SK-N-SH treated with all-trans-retinoic acid at 6 μM for 48 hours (cell line): ENCODE data around the gene TICAM1.

Source experiments
- ATAC-seq: fragments of 200-7000 bp; cut with Tn5 transposase; 3 replicates; pipeline ENCODE4 v1.9.1; 2020; ENCODE audit warnings: mild to moderate bottlenecking, moderate library complexity
- BACH2 ChIP-seq: fragments of 250-450 bp; sonication (Bioruptor Pico); IDR thresholded peaks from 2 replicates; pipeline ENCODE4 v1.9.0; 2021; ENCODE audit warnings: mild to moderate bottlenecking, borderline replicate concordance
- CSDC2 ChIP-seq: fragments of 250-450 bp; sonication (Bioruptor Pico); IDR thresholded peaks from 2 replicates; pipeline ENCODE4 v1.5.0; 2020; ENCODE audit warnings: mild to moderate bottlenecking, moderate library complexity
- CSRNP3 ChIP-seq: fragments of 250-450 bp; sonication (Bioruptor Pico); IDR thresholded peaks from 2 replicates; pipeline ENCODE4 v1.5.1; 2021; ENCODE audit warnings: mild to moderate bottlenecking, moderate library complexity
- ESRRG ChIP-seq: fragments of 250-450 bp; sonication (Bioruptor Pico); IDR thresholded peaks from 2 replicates; pipeline ENCODE4 v1.6.1; 2021; ENCODE audit warnings: mild to moderate bottlenecking
- GLIS3 ChIP-seq: fragments of 250-450 bp; sonication (Bioruptor Pico); IDR thresholded peaks from 2 replicates; pipeline ENCODE4 v1.5.0; 2020; ENCODE audit warnings: mild to moderate bottlenecking, moderate library complexity
- ISL1 ChIP-seq: fragments of 250-450 bp; sonication (Bioruptor Pico); IDR thresholded peaks from 2 replicates; pipeline ENCODE4 v2.1.2; 2022; ENCODE audit warnings: mild to moderate bottlenecking, moderate library complexity
- OSR1 ChIP-seq: fragments of 250-450 bp; sonication (Bioruptor Pico); IDR thresholded peaks from 2 replicates; pipeline ENCODE4 v1.8.0; 2022; ENCODE audit warnings: moderate library complexity, mild to moderate bottlenecking, inconsistent platforms
- PPARA ChIP-seq: fragments of 250-450 bp; sonication (Bioruptor Pico); IDR thresholded peaks from 2 replicates; pipeline ENCODE4 v1.5.0; 2020; ENCODE audit warnings: mild to moderate bottlenecking, borderline replicate concordance
- TCF4 ChIP-seq: fragments of 250-450 bp; sonication (Bioruptor Pico); IDR thresholded peaks from 2 replicates; pipeline ENCODE4 v1.8.0; 2021; ENCODE audit warnings: mild to moderate bottlenecking, moderate library complexity, borderline replicate concordance
- TOX ChIP-seq: fragments of 250-450 bp; sonication (Bioruptor Pico); IDR thresholded peaks from 2 replicates; pipeline ENCODE4 v1.8.0; 2021; ENCODE audit warnings: mild to moderate bottlenecking, moderate library complexity, borderline replicate concordance
- TSHZ2 ChIP-seq: fragments of 250-450 bp; sonication (Bioruptor Pico); IDR thresholded peaks from 2 replicates; pipeline ENCODE4 v1.5.0; 2020; ENCODE audit warnings: mild to moderate bottlenecking, moderate library complexity
- ZC3H10 ChIP-seq: fragments of 250-450 bp; sonication (Bioruptor Pico); IDR thresholded peaks from 2 replicates; pipeline ENCODE4 v1.5.1; 2021; ENCODE audit warnings: mild to moderate bottlenecking, moderate library complexity
- ZFP3 ChIP-seq: fragments of 250-450 bp; sonication (Bioruptor Pico); IDR thresholded peaks from 2 replicates; pipeline ENCODE4 v1.5.0; 2020; ENCODE audit warnings: mild to moderate bottlenecking, moderate library complexity
- ZFP30 ChIP-seq: fragments of 450-650 bp; formaldehyde crosslinking; IDR thresholded peaks from 2 replicates; pipeline ENCODE4 v1.5.0; 2022; ENCODE audit warnings: mild to moderate bottlenecking, moderate library complexity
- ZNF565 ChIP-seq: fragments of 450-650 bp; formaldehyde crosslinking; conservative IDR thresholded peaks from 2 replicates; pipeline ENCODE4 v1.5.0; 2020; ENCODE audit warnings: low read depth, mild to moderate bottlenecking, moderate library complexity
- ZNF8 ChIP-seq: fragments of 450-650 bp; formaldehyde crosslinking; IDR thresholded peaks from 2 replicates; pipeline ENCODE4 v1.5.0; 2020; ENCODE audit warnings: mild to moderate bottlenecking, moderate library complexity
- TF ChIP-seq, protein P1 (sequence below): fragments of 250-450 bp; sonication (Bioruptor Pico); IDR thresholded peaks from 2 replicates; pipeline ENCODE4 v1.8.0; 2020; ENCODE audit warnings: mild to moderate bottlenecking, moderate library complexity, borderline replicate concordance
- TF ChIP-seq, protein P2 (sequence below): fragments of 250-450 bp; sonication (Bioruptor Pico); IDR thresholded peaks from 2 replicates; pipeline ENCODE4 v1.5.1; 2020; ENCODE audit warnings: low read depth, mild to moderate bottlenecking, moderate library complexity
- TF ChIP-seq, protein P3 (sequence below): fragments of 250-450 bp; sonication (Bioruptor Pico); IDR thresholded peaks from 2 replicates; pipeline ENCODE4 v1.8.0; 2021; ENCODE audit warnings: low read depth, mild to moderate bottlenecking, moderate library complexity, borderline replicate concordance

The TICAM1 gene

GRCh38 chr19:4821265-4821664 lies 10.2 kb downstream of the TICAM1 start:
- TF ChIP-seq, protein P1, sequence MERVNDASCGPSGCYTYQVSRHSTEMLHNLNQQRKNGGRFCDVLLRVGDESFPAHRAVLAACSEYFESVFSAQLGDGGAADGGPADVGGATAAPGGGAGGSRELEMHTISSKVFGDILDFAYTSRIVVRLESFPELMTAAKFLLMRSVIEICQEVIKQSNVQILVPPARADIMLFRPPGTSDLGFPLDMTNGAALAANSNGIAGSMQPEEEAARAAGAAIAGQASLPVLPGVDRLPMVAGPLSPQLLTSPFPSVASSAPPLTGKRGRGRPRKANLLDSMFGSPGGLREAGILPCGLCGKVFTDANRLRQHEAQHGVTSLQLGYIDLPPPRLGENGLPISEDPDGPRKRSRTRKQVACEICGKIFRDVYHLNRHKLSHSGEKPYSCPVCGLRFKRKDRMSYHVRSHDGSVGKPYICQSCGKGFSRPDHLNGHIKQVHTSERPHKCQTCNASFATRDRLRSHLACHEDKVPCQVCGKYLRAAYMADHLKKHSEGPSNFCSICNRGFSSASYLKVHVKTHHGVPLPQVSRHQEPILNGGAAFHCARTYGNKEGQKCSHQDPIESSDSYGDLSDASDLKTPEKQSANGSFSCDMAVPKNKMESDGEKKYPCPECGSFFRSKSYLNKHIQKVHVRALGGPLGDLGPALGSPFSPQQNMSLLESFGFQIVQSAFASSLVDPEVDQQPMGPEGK (CRISPR knock-in tag) = no peak
- no peak for TF ChIP-seq ZNF8 (CRISPR knock-in tag)
- TF ChIP-seq, protein P2, sequence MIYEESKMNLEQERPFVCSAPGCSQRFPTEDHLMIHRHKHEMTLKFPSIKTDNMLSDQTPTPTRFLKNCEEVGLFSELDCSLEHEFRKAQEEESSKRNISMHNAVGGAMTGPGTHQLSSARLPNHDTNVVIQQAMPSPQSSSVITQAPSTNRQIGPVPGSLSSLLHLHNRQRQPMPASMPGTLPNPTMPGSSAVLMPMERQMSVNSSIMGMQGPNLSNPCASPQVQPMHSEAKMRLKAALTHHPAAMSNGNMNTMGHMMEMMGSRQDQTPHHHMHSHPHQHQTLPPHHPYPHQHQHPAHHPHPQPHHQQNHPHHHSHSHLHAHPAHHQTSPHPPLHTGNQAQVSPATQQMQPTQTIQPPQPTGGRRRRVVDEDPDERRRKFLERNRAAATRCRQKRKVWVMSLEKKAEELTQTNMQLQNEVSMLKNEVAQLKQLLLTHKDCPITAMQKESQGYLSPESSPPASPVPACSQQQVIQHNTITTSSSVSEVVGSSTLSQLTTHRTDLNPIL (CRISPR knock-in tag) = no peak
- no peak for TF ChIP-seq TOX (CRISPR knock-in tag)
- ATAC-seq = no peak

GRCh38 chr19:4817467-4818277 lies 13.8 kb downstream of the TICAM1 start:
- ATAC-seq = no peak
- TF ChIP-seq BACH2 (CRISPR knock-in tag) (no peak), ZFP3 (CRISPR knock-in tag) (no peak), ZC3H10 (CRISPR knock-in tag) (no peak), CSRNP3 (no peak), PPARA (CRISPR knock-in tag) (no peak), CSDC2 (CRISPR knock-in tag) (no peak), TCF4 (no peak), GLIS3 (CRISPR knock-in tag) (no peak), ZFP30 (CRISPR knock-in tag) (no peak), ZNF565 (CRISPR knock-in tag) (no peak), TOX (CRISPR knock-in tag) (no peak), OSR1 (CRISPR knock-in tag) (no peak), TSHZ2 (CRISPR knock-in tag) (no peak), ESRRG (CRISPR knock-in tag) (no peak)
- TF ChIP-seq, protein P3, sequence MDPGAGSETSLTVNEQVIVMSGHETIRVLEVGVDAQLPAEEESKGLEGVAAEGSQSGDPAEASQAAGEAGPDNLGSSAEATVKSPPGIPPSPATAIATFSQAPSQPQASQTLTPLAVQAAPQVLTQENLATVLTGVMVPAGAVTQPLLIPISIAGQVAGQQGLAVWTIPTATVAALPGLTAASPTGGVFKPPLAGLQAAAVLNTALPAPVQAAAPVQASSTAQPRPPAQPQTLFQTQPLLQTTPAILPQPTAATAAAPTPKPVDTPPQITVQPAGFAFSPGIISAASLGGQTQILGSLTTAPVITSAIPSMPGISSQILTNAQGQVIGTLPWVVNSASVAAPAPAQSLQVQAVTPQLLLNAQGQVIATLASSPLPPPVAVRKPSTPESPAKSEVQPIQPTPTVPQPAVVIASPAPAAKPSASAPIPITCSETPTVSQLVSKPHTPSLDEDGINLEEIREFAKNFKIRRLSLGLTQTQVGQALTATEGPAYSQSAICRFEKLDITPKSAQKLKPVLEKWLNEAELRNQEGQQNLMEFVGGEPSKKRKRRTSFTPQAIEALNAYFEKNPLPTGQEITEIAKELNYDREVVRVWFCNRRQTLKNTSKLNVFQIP (CRISPR knock-in tag) = no peak
- TF ChIP-seq, protein P1 (CRISPR knock-in tag) = no peak
- TF ChIP-seq, all 23 proteins: peak for 0

DNA sequence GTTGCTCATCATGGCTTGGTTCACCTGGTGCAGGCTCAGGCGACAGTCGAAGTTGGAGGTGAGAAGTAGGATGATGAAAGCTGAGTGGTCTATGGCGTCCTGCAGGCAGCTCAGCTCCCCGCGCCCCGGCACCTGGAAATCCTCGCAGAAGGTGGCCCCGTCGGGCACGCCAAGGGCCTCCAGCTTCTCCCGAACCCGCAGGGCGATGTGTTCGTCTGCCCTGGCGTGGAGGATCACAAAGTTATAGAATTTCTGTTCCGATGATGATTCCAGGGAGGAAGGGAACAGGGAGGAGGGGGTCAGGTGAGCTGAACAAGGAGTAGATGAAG lies 14.6 kb downstream of the TICAM1 start:
- ATAC-seq = no peak
- no peak for TF ChIP-seq CSDC2 (CRISPR knock-in tag)
- no peak for TF ChIP-seq GLIS3 (CRISPR knock-in tag)
- no peak for TF ChIP-seq CSRNP3
- TF ChIP-seq ZNF565 (CRISPR knock-in tag) = no peak
- no peak for TF ChIP-seq ISL1 (CRISPR knock-in tag)
- TF ChIP-seq TCF4 = no peak
- TF ChIP-seq, protein P2 (CRISPR knock-in tag) = no peak
- TF ChIP-seq ZFP3 (CRISPR knock-in tag) = no peak
- TF ChIP-seq, protein P1 (CRISPR knock-in tag) = no peak
- no peak for TF ChIP-seq ZFP30 (CRISPR knock-in tag)
- TF ChIP-seq ZNF8 (CRISPR knock-in tag) = no peak
- no peak for TF ChIP-seq OSR1 (CRISPR knock-in tag)
- no peak for TF ChIP-seq ESRRG (CRISPR knock-in tag)
